ENCODE results near the gene DRG1. TPM values are rescaled to one million over a fixed set of nuclear protein-coding genes. Genes with fewer than 3 reads are reported as not detected.

The DRG1 gene
- total and polyA plus RNA-seq, 10 of the 15 experiments (the other 5 are each of a cell fraction or from before 2014, with no cell fraction given), result 59.7 to 147 (median 85.8) TPM

DNA sequence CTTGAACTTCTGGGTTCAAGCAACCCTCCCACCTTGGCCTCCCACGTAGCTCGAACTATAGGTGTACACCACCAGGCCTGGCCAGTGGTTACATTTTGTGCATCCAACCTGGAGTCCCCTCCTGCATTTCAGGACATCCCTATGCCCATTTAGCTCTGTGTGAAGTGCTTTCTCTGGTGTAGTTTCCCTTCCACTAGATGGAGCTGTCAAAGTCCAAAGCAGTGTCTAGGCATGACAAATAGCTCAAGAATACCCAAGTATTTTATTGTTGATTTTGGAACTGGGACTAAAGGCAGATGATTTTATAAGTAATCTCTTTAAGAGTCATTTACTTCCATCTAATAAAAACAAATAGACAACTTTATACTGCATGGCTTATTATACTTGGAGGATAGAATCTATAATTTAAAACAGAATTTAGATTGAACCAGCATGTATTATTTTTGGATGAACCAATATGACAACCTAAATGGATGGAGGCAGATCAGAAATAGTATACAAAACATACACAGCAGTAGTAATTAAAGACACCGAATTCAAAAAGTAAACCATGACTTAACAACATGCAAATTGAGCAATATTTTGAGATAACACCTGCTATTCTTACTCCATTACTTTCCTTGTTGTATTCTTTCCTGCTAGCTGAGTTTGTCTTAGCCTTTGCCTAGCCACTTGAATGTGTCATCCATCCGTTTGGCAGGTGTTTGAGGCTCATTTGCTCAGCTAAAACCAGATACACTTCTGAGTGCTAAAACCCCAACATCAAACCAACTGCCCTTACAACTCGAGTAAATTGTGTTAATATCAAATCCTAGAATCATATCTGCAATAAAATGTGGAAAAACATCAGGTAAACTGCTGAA lies 52.5 kb downstream of the DRG1 start:
- no peak overlapping the region for H2AFZ ChIP-seq (ENCODE audit: control insufficient read depth, low read depth, low read length)
- FAIRE-seq (no peak), ATAC-seq (peak; percentile 92), DNase-seq (ENCODE audit: low read depth, low spot score) (peak; percentile 15)
- intact Hi-C loops (cut with micrococcal nuclease; ENCODE audit: unreplicated experiment), result loop anchor here (1.0 kb wide), 1 partner anchor 181 kb away; no protein-coding TSS in a partner anchor
- no peak overlapping the region for H3K4me3 ChIP-seq
- H4K20me1 ChIP-seq (ENCODE audit: control insufficient read depth, insufficient read depth), result no peaks in the 10 kb centered on the region
- H3K9ac ChIP-seq (ENCODE audit: control insufficient read depth, insufficient read depth, low read length), result no peak overlapping the region
- no peaks in the 10 kb centered on the region for H3K27me3 ChIP-seq (replicated peaks in 1 of 2; ENCODE audit: control insufficient read depth in 2 of 2, insufficient read depth in 2 of 2, low read length in 1 of 2)
- H3K9me3 ChIP-seq (replicated peaks; ENCODE audit: control insufficient read depth, insufficient read depth, low read length), result no peaks in the 10 kb centered on the region
- H3K36me3 ChIP-seq (ENCODE audit: control insufficient read depth in 2 of 2, insufficient read depth in 2 of 2, low read length in 1 of 2), result peaks cover 13 to 30% of the 10 kb centered on the region in 2 experiments
- H3K4me2 ChIP-seq (ENCODE audit: control insufficient read depth, insufficient read depth), result no peak overlapping the region
- 41% methylated on average over 5 of the region's 5 CpGs for WGBS (ENCODE audit: insufficient coverage, insufficient replicate concordance, low lambda C conversion rate, missing lambda C conversion rate)
- BruUV-seq (replicated peaks), result no TSS peak
- SMC1A ChIA-PET (ENCODE audit: uncharacterized antibody, unreplicated experiment), result interaction anchor here (0.6 to 2.3 kb wide), 19 partner anchors 11 to 210 kb away, joined by 3 to 17 read pairs (median 3); partner anchors contain the start of gene PISD
- no peaks in the 10 kb centered on the region for H3K79me2 ChIP-seq (ENCODE audit: control insufficient read depth, insufficient read depth, low read length)
- H3K4me1 ChIP-seq (ENCODE audit: control insufficient read depth, insufficient read depth, low read length), result peaks cover 6% of the 10 kb centered on the region
- CTCF ChIA-PET, result interaction anchor here (0.6 to 3.5 kb wide), 49 partner anchors 8 to 518 kb away, joined by 3 to 30 read pairs (median 4); partner anchors contain the start of genes EIF4ENIF1 and PISD
- in situ Hi-C loops (cut with MboI), result no loop called here
- RAD21 ChIA-PET (ENCODE audit: unreplicated experiment), result interaction anchor here (0.7 to 1.9 kb wide), 23 partner anchors 14 to 188 kb away, joined by 3 to 12 read pairs (median 4); partner anchors contain the start of gene SFI1
- POLR2A ChIA-PET, result interaction anchor here (0.6 kb wide), 1 partner anchor 76 kb away, joined by 3 read pairs; no protein-coding TSS in a partner anchor
- H3K27ac ChIP-seq (ENCODE audit: control insufficient read depth, insufficient read depth), result no peak overlapping the region
- TF ChIP-seq RAD21 (IDR thresholded peaks at IDR 0.05; ENCODE audit: insufficient read depth, low read depth, low read length) (peak; percentile 59), BHLHE40 (IDR thresholded peaks at IDR 0.05; ENCODE audit: borderline replicate concordance in 1 of 2, low read depth in 2 of 2, low read length in 1 of 2) (no peak), CHD4 (IDR thresholded peaks at IDR 0.05) (no peak), KLF5 (IDR thresholded peaks at IDR 0.05; ENCODE audit: partially characterized antibody) (no peak), PML (IDR thresholded peaks at IDR 0.05; ENCODE audit: low read length) (no peak), SP1 (IDR thresholded peaks at IDR 0.05; ENCODE audit: low read depth, low read length) (no peak)
- TF ChIP-seq, protein P1, sequence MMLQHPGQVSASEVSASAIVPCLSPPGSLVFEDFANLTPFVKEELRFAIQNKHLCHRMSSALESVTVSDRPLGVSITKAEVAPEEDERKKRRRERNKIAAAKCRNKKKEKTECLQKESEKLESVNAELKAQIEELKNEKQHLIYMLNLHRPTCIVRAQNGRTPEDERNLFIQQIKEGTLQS (IDR thresholded peaks at IDR 0.05; ENCODE audit: borderline replicate concordance, extremely low read depth, low read depth, low read length), result no peak
- TF ChIP-seq, protein P2, sequence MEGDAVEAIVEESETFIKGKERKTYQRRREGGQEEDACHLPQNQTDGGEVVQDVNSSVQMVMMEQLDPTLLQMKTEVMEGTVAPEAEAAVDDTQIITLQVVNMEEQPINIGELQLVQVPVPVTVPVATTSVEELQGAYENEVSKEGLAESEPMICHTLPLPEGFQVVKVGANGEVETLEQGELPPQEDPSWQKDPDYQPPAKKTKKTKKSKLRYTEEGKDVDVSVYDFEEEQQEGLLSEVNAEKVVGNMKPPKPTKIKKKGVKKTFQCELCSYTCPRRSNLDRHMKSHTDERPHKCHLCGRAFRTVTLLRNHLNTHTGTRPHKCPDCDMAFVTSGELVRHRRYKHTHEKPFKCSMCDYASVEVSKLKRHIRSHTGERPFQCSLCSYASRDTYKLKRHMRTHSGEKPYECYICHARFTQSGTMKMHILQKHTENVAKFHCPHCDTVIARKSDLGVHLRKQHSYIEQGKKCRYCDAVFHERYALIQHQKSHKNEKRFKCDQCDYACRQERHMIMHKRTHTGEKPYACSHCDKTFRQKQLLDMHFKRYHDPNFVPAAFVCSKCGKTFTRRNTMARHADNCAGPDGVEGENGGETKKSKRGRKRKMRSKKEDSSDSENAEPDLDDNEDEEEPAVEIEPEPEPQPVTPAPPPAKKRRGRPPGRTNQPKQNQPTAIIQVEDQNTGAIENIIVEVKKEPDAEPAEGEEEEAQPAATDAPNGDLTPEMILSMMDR (IDR thresholded peaks at IDR 0.05 in 2 of 3, conservative IDR thresholded peaks at IDR 0.05 in 1 of 3; ENCODE audit: control insufficient read depth in 2 of 3, extremely low read depth in 1 of 3, insufficient read depth in 1 of 3, low read depth in 3 of 3, low read length in 3 of 3), result peak; percentile 59 to 63 (median 59)
- TF ChIP-seq, protein P3, sequence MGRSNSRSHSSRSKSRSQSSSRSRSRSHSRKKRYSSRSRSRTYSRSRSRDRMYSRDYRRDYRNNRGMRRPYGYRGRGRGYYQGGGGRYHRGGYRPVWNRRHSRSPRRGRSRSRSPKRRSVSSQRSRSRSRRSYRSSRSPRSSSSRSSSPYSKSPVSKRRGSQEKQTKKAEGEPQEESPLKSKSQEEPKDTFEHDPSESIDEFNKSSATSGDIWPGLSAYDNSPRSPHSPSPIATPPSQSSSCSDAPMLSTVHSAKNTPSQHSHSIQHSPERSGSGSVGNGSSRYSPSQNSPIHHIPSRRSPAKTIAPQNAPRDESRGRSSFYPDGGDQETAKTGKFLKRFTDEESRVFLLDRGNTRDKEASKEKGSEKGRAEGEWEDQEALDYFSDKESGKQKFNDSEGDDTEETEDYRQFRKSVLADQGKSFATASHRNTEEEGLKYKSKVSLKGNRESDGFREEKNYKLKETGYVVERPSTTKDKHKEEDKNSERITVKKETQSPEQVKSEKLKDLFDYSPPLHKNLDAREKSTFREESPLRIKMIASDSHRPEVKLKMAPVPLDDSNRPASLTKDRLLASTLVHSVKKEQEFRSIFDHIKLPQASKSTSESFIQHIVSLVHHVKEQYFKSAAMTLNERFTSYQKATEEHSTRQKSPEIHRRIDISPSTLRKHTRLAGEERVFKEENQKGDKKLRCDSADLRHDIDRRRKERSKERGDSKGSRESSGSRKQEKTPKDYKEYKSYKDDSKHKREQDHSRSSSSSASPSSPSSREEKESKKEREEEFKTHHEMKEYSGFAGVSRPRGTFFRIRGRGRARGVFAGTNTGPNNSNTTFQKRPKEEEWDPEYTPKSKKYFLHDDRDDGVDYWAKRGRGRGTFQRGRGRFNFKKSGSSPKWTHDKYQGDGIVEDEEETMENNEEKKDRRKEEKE (IDR thresholded peaks at IDR 0.05), result no peak
- TF ChIP-seq, protein P4, sequence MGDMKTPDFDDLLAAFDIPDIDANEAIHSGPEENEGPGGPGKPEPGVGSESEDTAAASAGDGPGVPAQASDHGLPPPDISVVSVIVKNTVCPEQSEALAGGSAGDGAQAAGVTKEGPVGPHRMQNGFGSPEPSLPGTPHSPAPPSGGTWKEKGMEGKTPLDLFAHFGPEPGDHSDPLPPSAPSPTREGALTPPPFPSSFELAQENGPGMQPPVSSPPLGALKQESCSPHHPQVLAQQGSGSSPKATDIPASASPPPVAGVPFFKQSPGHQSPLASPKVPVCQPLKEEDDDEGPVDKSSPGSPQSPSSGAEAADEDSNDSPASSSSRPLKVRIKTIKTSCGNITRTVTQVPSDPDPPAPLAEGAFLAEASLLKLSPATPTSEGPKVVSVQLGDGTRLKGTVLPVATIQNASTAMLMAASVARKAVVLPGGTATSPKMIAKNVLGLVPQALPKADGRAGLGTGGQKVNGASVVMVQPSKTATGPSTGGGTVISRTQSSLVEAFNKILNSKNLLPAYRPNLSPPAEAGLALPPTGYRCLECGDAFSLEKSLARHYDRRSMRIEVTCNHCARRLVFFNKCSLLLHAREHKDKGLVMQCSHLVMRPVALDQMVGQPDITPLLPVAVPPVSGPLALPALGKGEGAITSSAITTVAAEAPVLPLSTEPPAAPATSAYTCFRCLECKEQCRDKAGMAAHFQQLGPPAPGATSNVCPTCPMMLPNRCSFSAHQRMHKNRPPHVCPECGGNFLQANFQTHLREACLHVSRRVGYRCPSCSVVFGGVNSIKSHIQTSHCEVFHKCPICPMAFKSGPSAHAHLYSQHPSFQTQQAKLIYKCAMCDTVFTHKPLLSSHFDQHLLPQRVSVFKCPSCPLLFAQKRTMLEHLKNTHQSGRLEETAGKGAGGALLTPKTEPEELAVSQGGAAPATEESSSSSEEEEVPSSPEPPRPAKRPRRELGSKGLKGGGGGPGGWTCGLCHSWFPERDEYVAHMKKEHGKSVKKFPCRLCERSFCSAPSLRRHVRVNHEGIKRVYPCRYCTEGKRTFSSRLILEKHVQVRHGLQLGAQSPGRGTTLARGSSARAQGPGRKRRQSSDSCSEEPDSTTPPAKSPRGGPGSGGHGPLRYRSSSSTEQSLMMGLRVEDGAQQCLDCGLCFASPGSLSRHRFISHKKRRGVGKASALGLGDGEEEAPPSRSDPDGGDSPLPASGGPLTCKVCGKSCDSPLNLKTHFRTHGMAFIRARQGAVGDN (IDR thresholded peaks at IDR 0.05), result no peak
